Sciatic nerve (tissue), 2 donors: ENCODE results near the gene IGSF9. TPM values are rescaled to one million over a fixed set of nuclear protein-coding genes. Genes with fewer than 3 reads are reported as not detected.

Experiments
- ATAC-seq: fragments of 200-7000 bp; cut with Tn5 transposase; one replicate; pipeline ENCODE4 v1.9.1; 2020; ENCODE audit warnings: mild to moderate bottlenecking, moderate library complexity
- DNase-seq: peaks from one replicate; pipeline ENCODE4 v3.0.0-alpha.2; 2020; ENCODE audit warnings: low spot score
- intact Hi-C: fragments of 100-400 bp; cut with DNase I; formaldehyde crosslinking; loops from one replicate; pipeline ENCODE4 v1.14.2; 2022
- total RNA-seq: library from RNA; stranded (reverse); fragmentation: NEBNext Ultra II Directional; extraction: Animal tissue kit (Norgen Biotek cat#: 25700); gene quantifications from one replicate; pipeline ENCODE4 v1.2.1, GENCODE V29; 2021
- donor health status: DM: no; HTN: no; CAD: no.
- donor health status: DM: no; HTN: no; CAD: no.

The IGSF9 gene, protein sequence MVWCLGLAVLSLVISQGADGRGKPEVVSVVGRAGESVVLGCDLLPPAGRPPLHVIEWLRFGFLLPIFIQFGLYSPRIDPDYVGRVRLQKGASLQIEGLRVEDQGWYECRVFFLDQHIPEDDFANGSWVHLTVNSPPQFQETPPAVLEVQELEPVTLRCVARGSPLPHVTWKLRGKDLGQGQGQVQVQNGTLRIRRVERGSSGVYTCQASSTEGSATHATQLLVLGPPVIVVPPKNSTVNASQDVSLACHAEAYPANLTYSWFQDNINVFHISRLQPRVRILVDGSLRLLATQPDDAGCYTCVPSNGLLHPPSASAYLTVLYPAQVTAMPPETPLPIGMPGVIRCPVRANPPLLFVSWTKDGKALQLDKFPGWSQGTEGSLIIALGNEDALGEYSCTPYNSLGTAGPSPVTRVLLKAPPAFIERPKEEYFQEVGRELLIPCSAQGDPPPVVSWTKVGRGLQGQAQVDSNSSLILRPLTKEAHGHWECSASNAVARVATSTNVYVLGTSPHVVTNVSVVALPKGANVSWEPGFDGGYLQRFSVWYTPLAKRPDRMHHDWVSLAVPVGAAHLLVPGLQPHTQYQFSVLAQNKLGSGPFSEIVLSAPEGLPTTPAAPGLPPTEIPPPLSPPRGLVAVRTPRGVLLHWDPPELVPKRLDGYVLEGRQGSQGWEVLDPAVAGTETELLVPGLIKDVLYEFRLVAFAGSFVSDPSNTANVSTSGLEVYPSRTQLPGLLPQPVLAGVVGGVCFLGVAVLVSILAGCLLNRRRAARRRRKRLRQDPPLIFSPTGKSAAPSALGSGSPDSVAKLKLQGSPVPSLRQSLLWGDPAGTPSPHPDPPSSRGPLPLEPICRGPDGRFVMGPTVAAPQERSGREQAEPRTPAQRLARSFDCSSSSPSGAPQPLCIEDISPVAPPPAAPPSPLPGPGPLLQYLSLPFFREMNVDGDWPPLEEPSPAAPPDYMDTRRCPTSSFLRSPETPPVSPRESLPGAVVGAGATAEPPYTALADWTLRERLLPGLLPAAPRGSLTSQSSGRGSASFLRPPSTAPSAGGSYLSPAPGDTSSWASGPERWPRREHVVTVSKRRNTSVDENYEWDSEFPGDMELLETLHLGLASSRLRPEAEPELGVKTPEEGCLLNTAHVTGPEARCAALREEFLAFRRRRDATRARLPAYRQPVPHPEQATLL
- 0.18 TPM for total RNA-seq

DNA sequence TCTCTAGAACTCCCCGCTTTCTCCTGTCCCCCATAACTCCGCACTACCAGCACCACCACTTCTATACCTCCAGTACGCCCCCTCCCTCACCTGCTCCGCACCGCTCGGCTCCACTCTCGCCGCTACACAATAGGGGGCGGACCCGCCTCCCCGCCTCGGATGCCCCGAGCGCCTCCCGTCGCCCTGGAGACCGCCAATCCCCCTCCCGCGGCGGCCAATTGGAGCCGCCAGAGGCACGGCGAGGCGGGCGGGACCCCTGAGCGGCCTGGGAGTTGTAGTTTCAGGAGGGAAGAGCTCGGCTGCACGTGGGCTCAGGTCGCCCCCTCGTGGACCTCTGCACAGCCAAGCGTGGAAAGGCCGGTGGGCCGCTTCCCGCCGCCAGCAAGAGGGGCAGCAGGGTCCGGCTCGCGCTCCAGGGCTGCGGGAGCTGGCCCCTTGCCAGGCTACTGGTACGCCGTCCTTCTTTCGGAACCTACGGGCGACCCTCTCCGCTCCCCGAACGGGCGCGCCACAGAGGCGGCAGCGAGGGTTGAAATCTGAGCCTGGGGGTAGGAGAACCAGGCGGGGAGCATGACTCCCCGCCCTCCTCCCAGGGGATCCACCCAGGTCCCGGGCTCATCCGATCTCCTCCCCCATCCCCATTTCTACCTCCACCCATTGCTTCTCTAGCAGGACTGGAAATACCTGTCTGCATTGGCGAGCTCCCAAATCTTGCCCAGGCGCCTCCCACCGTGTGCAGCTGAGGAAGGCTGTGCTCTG, at the start of gene IGSF9:
IGSF9 (minus strand) TSS at position 131 of the 759 bp plus-strand sequence. CDS start 2,159 bp downstream, outside the sequence.
- intact Hi-C loops = no loop called here
- ATAC-seq = peak; percentile 95

DNA sequence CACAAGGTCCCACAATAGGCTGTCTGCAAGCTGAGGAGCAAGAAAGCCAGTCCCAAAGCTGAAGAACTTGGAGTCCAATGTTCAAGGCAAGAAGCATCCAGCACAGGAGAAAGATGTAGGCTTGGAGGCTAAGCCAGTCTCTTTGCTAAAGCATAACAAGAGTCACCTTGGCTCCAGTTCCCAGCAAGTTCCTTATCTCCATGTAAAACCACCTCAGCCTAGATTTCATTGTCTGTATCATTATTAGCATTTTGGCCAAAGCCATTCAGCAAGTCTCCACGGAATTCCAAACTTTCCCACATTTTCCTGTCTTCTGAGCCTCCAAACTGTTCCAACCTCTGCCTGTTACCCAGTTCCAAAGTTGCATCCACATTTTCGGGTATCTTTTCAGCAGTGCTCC, 49.5 kb upstream of the IGSF9 start:
- ATAC-seq (no peak), DNase-seq (no peak)
- intact Hi-C loops = no loop called here

More for the DNA sequence above, at the start of gene IGSF9:
- DNase-seq = peak; percentile 82

DNA sequence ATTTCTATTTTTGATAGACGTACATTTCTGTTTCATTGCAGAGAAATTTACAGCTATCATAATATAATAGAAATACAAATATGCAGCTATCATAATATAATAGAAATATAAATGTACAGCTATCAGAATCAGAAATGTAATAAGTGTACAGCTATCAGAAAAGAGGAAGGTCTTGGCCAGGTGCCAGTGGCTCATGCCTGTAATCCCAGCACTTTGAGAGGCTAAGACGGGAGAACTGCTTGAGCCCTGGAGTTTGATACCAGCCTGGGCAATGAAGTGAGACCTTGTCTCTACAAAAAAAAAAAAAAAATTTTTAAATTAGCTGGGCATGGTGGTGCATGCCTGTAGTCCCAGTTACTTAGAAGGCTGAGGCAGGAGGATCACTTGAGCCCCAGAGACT, 48.5 kb upstream of the IGSF9 start:
- ATAC-seq (no peak), DNase-seq (no peak)
- intact Hi-C loops = no loop called here

DNA sequence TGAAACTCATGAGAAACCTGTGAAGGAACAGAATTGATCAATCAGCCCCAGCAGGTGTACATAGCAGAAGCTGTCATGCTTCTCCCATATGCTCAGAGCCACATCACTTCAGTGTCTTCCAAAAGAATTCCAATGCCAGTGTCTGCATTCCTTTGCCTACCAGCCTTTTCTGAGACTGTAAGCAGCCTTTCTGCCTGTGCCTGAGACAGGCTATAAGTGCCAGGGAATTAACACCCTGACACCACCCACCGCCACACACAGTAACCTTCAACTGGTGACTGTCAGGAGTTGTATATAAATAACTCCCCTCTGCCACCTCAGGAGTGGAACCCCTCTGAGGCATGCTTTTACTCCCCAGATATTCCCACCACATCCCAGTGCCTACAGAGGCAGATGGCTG, 46.7 kb upstream of the IGSF9 start:
- intact Hi-C loops = no loop called here
- DNase-seq = no peak
- no peak for ATAC-seq

DNA sequence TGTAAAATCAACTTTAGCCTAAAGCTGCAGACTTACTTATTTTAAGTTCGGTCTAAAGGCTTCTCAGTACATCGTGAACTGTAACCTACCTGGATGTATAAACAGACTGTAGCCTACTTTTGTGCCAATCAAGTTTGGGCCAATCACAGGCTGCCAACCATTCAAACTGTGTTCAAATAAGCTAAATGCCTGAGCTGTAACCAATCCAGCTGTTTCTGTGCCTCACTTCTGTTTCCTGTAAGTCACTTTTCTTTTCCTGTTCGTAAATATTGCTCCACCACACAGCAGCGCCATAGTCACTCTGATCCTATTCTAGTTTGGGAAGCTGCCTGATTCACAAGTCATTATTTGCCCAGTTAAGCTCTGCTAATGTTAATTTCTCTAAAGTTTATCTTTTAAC, 46.1 kb upstream of the IGSF9 start:
- ATAC-seq = no peak
- intact Hi-C loops = no loop called here
- DNase-seq = no peak

DNA sequence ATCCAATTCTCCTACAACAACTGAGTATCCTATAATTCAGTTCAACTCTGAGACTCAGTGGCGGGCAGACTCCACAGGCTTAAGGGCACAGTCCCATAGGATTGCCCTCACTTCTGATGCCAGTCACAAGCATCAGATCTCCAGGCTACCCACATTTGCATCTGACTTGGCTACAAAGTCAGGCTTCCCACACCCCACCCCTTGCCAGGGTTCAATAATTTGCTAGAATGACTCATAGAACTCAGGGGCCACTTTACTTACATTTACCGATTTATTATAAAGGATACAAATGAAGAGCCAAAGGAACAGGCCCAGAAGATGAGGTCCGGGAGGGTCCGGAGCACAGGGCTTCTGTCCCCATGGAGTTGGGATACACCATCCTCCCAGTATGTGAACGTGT, 44.6 kb upstream of the IGSF9 start:
- DNase-seq (no peak), ATAC-seq (no peak)
- intact Hi-C loops = no loop called here

DNA sequence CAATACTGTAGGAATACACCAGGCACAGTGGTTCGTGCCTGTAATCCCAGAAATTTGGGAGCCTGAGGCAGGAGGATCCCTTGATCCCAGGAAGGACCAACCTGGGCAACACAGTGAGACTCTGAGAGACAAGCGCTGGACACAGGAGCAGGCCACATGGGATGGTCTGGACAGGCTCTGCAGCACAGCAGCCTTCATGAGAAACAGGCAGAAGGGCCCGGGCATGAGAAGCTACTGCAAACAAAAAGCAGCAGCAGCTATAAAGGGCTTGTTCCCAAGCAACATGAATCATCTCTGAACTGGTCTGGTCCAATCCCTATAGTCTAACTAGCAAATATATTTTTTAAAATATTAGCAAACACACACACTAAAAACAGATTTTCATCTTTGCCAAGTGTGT, 44.2 kb upstream of the IGSF9 start:
- intact Hi-C loops = no loop called here
- no peak for ATAC-seq

DNA sequence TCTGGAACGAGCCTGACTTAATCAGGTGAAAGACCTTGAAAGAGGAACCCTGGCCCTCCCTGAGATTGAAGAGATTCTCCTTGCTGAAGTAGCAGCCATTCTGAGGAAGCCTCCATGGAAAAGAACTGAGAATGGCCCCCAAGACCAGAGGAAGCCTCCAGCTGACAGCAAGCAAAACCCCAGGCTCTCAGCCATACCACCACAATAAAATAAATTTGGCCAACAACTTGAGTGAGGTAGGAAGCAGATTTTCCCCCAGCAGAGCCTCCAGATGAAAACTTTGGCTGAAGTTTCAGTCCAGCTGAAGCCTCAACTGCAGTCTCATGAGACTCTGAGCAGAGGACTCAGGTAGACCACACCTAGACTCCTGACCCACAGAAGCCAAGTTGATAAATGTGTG, 42.6 kb upstream of the IGSF9 start:
- intact Hi-C loops = no loop called here
- DNase-seq (no peak), ATAC-seq (no peak)

More for the DNA sequence above, 44.2 kb upstream of the IGSF9 start:
- DNase-seq = no peak

DNA sequence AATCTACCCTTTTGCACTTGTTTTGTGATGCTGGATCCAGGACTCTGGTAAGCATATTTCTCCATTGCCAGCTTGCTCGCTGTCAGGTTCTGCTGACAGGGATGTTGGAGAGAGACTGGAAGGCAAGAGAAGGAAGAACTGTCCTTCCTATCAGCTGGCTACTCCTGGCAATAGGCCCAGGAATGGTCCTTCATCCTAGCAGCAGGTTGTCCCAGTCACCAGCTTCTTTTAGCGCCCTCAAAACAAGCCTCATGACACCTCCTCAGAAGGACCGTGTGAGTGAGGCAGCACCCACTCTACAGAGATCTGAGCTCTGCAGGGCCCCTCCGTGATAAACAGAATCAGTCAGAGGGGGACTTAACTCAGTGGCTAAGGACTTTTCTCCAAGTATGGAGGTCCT, 41.8 kb upstream of the IGSF9 start:
- ATAC-seq (no peak), DNase-seq (no peak)
- intact Hi-C loops = no loop called here

DNA sequence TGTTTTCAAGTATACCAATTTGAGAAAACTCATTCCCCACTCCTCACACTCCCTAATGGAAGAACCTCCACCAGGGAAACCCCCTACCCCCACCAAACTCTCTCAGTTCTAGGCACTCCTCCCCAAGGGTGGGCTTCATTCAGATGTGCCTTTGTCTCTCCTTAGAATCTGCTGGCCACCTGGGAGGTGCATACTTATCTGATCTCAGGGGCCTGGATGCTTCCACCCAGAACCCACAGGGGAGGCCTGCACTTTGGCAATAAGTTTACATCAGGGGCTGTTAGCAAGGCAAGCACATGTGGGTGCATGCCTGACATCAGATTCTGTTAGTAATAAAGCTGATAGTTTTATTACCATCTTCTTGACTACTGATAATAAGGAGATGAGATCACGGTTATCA, 41.1 kb upstream of the IGSF9 start:
- ATAC-seq (no peak), DNase-seq (no peak)
- intact Hi-C loops = no loop called here

DNA sequence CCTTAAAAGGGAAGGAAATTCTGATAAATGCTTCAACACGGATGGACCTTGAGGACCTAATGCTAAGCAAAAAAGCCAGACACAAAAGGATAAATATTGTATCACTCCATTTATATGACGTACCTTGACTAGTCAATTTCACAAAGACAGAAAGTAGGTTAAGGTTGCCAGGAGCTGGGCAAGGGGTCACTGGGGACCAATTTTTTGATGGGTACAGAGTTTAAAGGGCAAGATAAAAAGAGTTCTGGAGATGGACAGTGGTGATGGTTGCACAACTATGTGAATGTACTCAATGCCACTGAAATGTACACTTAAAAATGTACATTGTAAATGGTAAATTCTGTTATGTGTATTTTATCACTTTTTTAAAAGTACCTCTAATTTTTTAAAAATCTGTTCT, 40.7 kb upstream of the IGSF9 start:
- DNase-seq (no peak), ATAC-seq (no peak)
- intact Hi-C loops = no loop called here

DNA sequence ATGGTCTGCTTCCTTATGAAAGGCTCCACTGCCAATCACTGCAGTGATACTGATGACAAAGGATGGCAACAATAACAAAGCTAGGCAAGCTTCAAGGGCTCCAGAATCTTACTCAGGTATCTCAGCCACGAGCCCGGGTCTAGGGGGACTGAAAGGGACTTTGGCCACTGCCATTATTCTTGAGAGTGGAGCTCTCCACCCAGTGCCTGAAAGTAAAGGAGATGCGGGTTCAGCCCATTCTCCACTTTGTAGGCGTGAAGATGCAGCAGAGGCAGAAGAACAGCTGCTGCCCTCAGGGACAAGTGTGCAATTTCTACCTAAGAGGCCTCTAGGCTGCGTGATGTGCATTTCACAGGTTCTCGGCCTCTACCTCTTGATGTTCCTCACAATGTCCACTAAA, 40.1 kb upstream of the IGSF9 start:
- DNase-seq = no peak
- intact Hi-C loops = no loop called here
- no peak for ATAC-seq

DNA sequence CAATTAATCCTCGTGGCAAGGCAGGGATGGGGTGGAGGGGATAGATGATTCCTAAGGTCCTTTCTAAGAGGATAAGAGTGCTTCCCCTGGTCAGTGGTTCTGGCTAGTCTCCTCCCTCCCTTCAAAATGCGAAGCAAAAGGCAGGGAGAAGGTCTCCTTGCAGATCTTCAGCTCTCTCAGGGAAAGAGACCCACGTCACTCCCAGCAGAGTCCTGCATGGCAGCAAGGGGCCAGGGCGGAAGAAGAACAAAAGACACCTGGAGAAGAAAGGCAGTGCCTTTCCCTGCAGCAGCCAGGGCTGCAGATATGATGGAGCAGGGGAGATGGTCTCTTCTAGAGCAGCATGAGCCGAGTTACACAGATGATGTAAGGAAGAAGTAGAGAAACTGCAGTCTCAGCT, 38.3 kb upstream of the IGSF9 start:
- intact Hi-C loops = no loop called here
- ATAC-seq (no peak), DNase-seq (no peak)

DNA sequence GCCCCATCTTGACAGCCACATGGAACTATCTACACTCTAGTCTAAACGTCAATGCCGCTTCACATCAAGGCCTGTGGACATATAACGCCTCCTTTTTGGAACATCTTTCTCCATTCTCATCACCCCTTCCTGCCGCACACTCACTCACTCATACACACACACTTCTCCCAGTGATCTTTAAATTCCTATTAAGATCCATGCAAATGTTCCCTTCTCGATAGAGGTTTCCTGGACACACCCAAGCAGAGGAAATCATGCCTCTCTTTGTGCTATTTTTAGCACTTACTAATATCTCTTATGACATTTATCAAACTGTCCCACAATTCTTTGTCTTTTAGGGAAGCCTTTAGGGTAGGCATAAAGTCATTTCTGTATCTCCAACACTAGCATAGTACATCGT, 36.9 kb upstream of the IGSF9 start:
- ATAC-seq (no peak), DNase-seq (no peak)
- intact Hi-C loops = no loop called here

DNA sequence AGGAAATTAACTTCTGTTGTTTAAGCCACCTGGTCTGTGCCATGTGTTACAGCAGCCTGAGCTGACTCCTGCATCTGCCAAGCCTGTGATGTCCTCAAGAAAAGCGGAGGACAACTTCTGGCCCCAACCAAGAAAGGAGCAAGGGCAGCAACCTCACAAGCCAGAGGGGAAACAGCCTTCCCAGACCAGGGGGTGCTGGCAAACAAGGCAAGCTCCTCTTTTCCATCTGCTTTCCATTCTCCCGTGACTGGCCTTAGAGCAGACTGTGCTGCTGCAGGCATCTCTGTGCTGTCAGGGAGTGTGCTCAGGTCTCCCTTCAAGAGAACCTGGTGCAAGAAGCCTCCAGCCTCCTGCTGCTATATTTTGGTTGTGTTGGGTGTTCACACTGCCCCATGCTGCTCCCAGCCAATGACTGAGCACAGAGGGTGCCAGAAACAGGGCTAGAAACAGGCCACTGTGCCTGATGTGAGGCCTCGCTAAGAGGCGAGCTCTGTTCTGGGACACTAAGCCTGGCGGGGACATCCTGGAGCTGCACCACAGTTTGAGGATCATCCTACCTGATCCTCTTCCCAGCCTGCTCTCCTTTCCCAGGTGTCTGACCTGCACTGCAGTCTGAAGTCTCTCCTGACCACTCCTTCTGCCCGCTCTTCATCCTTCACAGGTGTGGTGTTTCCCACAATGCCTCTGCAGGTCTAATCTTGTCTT, 36.1 kb upstream of the IGSF9 start:
- DNase-seq (no peak), ATAC-seq (no peak)
- intact Hi-C loops = no loop called here

DNA sequence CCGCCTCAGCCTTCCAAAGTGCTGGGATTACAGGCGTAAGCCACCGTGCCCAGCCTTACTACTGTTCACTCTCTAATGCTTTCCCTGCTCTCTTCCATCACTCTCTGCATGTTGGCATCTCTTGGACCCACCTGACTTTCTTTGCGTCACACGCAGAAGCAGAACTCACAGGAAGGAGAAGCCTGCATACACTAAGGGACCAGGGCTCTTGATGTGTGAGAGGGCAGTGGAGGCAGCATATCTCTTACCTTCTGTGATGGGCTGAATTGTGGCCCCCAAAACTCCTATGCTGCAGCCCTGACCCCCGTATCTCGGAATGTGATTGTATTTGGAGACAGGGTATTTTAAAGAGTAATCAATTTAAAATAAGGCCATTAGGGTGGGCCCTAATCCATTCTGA, 35.4 kb upstream of the IGSF9 start:
- intact Hi-C loops = no loop called here
- ATAC-seq (no peak), DNase-seq (no peak)

DNA sequence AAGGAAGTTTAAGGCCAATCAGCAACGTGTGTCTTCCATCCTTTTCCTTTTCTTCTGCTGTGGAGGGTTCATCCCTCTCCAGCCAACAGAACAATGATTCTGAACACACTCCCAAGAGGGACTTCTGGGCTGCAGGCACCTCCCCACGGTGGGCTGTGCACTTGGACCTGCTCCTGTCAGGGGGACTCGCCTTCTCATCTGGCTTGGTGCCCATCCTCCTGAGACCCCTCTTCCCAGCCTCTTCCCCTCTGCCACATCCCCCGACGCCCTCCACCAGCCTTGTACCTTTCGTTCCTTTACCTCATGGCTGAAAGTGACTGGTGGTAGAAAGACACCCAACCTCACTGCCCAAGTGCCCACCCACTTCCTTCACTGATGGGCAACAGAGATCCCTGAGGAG, 34.7 kb upstream of the IGSF9 start:
- intact Hi-C loops = no loop called here
- DNase-seq (no peak), ATAC-seq (no peak)

DNA sequence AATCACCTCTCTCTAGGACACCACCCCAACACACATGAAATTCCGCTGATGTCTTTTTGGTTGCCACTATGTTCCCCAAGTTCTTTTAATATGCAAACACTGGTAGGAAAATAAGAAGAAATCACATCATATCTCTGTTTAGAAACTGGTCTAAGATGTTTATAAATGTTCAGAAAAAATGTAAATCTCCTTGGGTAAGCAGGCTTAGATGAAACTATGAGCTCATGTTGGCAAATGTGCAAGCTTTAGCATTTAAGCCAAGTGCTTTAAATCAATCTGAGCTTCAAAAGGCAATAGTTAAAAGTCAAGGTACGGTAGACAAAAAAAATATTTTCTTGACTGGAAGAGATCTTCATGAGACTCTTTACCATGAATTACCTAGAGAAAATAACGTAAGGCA, 33.8 kb upstream of the IGSF9 start:
- intact Hi-C loops = no loop called here
- ATAC-seq = no peak

DNA sequence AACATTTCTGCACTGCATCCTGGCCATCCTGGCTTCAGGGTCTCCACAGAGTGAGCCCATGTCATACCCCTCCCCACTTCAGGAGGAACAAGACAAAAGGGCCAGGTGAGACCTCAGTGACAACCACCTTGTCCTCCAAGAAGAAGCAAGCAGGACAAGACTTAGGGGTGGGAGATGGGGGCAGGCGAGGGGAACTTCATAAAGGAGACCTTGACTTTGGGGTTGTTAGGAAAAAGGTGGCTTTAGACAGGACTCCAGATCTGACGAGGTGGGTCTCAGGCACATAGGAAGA, 32.6 kb upstream of the IGSF9 start:
- no peak for DNase-seq
- intact Hi-C loops = no loop called here
- no peak for ATAC-seq

More for the DNA sequence above, 33.8 kb upstream of the IGSF9 start:
- no peak for DNase-seq
